Esophagus (tissue), 2 donors: Measurements from ENCODE around the gene RIPPLY3. TPM values are rescaled to one million over a fixed set of nuclear protein-coding genes. Genes with fewer than 3 reads are reported as not detected.
A peak's percentile ranks its signal among the peaks of the same experiment; 100 is the strongest.

Experiments used
- H3K27ac ChIP-seq, 2 donors: one replicate each; pipeline ENCODE4 v1.5.1; 2013; ENCODE audit warnings: low read depth in 2 of 2, mild to moderate bottlenecking in 2 of 2, inconsistent platforms in 1 of 2, low read length in 1 of 2, moderate library complexity in 1 of 2
- H3K27me3 ChIP-seq, 2 donors: one replicate each; pipeline ENCODE4 v1.6.1; 2013; ENCODE audit warnings: low read length in 2 of 2, control low read depth in 1 of 2, mild to moderate bottlenecking in 1 of 2; ENCODE audit not compliant: insufficient read depth in 2 of 2, control insufficient read depth in 1 of 2
- H3K36me3 ChIP-seq, 2 donors: one replicate each; pipeline ENCODE4 v1.6.1; 2013; ENCODE audit warnings: low read length in 1 of 2; ENCODE audit not compliant: control insufficient read depth in 2 of 2, insufficient read depth in 2 of 2
- H3K4me1 ChIP-seq, 2 donors: one replicate each; pipeline ENCODE4 v1.6.1; 2013; ENCODE audit warnings: low read length in 1 of 2; ENCODE audit not compliant: control insufficient read depth in 2 of 2, insufficient read depth in 2 of 2
- H3K4me3 ChIP-seq, 2 donors: one replicate each; pipeline ENCODE4 v1.5.1; 2013; ENCODE audit warnings: low read length in 2 of 2, mild to moderate bottlenecking in 2 of 2, low read depth in 1 of 2, moderate library complexity in 1 of 2
- H3K9me3 ChIP-seq, 2 donors: one replicate each; pipeline ENCODE4 v1.6.1; 2013; ENCODE audit warnings: mild to moderate bottlenecking in 2 of 2, low read depth in 1 of 2, low read length in 1 of 2, moderate library complexity in 1 of 2; ENCODE audit not compliant: control insufficient read depth in 2 of 2, insufficient read depth in 1 of 2
- WGBS, 2 donors: extraction: QIAGEN DNeasy Blood & Tissue Kit; methylation state at CpG; one replicate each; pipeline ENCODE4 v1.1.7; 2013; 5-methylcytosine and 5-hydroxymethylcytosine counted together
- polyA plus RNA-seq, 2 donors: library from polyadenylated mRNA; stranded (reverse); fragments of 200-250 nt; gene quantifications; one replicate each; pipeline ENCODE4 v1.2.3, GENCODE V29; 2013
- donor health status: healthy with polysubstance abuse.
- donor health status: Bipolar disorder and iron deficiency.

The RIPPLY3 gene
- 1 to 10 TPM in 1 of 2 donors, under 1 TPM in 1; 0.49 to 1.0 TPM for polyA plus RNA-seq

DNA sequence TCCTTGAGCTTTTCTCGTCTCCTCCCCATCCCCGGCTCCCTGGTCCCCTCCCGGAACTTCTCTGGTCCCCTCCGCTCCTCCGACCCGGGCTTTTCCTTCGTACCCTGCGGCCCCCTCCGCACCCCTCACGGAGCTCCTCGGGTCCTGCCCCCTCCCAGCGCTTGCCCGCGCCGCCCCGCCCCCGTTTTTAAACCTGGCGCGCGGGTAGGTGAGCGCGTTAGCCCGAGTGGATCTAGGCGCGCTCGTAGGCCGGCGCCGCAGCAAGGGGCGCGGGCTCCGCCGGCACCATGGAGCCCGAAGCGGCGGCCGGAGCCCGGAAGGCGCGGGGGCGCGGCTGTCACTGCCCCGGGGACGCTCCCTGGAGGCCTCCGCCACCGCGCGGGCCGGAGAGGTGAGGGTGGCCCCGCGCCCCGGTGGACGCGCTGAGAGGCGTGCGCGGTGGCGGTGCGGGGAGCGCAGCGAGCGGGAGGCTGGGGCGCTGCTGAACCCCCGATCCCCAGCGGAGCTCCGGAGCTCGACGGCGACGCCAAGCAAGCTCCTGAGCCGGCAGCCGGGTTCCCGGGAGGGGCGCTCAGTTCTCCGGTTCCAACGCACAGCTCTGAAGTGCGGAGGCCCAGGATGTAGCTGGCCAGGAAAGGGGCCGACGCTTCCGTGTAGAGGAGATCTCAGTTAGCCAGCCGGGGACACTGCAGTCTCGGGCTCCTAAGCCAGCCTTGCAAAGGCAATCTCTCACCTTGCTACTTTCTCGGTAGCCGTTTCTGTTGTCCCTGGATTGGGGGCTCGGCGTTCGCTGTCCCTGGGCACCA is at the start of gene RIPPLY3:
TSS of gene RIPPLY3 (plus strand) at position 217 of the 806 bp plus-strand sequence. CDS start at position 288, 71 bp downstream.
- H3K36me3 ChIP-seq, result no peaks in the 10 kb centered on the region
- 1 to 2% methylated on average over 66 to 87 of the region's 87 CpGs for WGBS, 2 donors
- no peaks in the 10 kb centered on the region for H3K9me3 ChIP-seq
- peaks cover 4 to 8% of the 10 kb centered on the region in 2 donors for H3K4me1 ChIP-seq
- no peak within 1 kb of the TSS for H3K27ac ChIP-seq
- peak within 1 kb of the TSS; percentile 47 to 54 for H3K4me3 ChIP-seq
- H3K27me3 ChIP-seq, result no peaks in the 10 kb centered on the region

GRCh38 chr21:36959020-36959835 is 47.3 kb upstream of the RIPPLY3 start:
- H3K4me3 ChIP-seq, result no peak overlapping the region
- WGBS, 2 donors, result 93 to 94% methylated on average over 17 of the region's 17 CpGs
- H3K27me3 ChIP-seq, result no peaks in the 10 kb centered on the region
- peaks cover 0 to 6% of the 10 kb centered on the region in 2 donors for H3K4me1 ChIP-seq
- H3K9me3 ChIP-seq, result no peaks in the 10 kb centered on the region
- H3K27ac ChIP-seq, result no peak overlapping the region
- H3K36me3 ChIP-seq, result peaks cover 0 to 5% of the 10 kb centered on the region in 2 donors

DNA sequence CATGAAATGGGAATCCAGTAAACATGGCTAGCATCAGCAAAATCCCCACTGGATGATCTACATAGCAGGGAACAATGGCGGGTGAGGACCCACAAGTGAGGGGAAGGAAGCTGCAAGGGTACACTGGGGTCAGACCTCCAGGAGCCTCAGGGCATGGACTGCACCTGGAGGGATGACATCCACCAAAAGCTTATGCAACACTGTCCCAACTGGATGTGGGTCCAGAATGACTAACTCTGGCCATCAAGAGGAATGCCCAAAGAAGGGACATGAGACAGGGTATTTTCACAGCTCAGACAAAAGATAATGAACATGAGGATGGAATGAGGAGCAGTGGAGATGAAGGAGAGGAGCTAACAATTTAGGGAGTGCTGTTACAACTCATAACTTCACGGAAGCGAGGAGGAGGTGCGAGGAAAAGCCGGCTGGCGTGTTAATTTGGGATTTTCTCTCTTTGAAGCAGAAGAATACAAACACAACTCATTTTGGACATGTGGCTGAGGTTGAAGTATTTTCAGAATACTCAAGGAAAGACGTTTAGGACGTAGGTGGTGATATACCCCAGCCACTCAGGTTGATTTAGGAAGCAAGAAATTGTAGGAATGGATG is 45.7 kb upstream of the RIPPLY3 start:
- WGBS, 2 donors, result 95 to 96% methylated on average over 8 of the region's 8 CpGs
- Histone ChIP-seq H3K27ac (no peak overlapping the region), H3K4me3 (no peak overlapping the region), H3K4me1 (peaks cover 0 to 6% of the 10 kb centered on the region in 2 donors), H3K36me3 (peaks cover 0 to 5% of the 10 kb centered on the region in 2 donors), H3K9me3 (no peaks in the 10 kb centered on the region), H3K27me3 (no peaks in the 10 kb centered on the region)

- 90 to 93% methylated on average over 11 of the region's 11 CpGs for WGBS, 2 donors
- no peak overlapping the region for H3K4me3 ChIP-seq
- peaks cover 0 to 5% of the 10 kb centered on the region in 2 donors for H3K36me3 ChIP-seq
- H3K27ac ChIP-seq, result no peak overlapping the region
- no peaks in the 10 kb centered on the region for H3K27me3 ChIP-seq
- H3K9me3 ChIP-seq, result no peaks in the 10 kb centered on the region
- peaks cover 0 to 6% of the 10 kb centered on the region in 2 donors for H3K4me1 ChIP-seq
These were observed 44.3 kb upstream of the RIPPLY3 start for GRCh38 chr21:36962098-36962780.

- Histone ChIP-seq H3K27me3 (no peaks in the 10 kb centered on the region), H3K4me3 (no peak overlapping the region), H3K36me3 (peaks cover 0 to 5% of the 10 kb centered on the region in 2 donors), H3K4me1 (peaks cover 0 to under 1% of the 10 kb centered on the region in 2 donors), H3K9me3 (no peaks in the 10 kb centered on the region), H3K27ac (no peak overlapping the region)
- 91 to 94% methylated on average over 4 of the region's 4 CpGs for WGBS, 2 donors
These were observed 42.1 kb upstream of the RIPPLY3 start for GRCh38 chr21:36964398-36964797.

- H3K27ac ChIP-seq, result no peak overlapping the region
- 81 to 84% methylated on average over 8 of the region's 8 CpGs for WGBS, 2 donors
- H3K4me3 ChIP-seq, result no peak overlapping the region
These were observed 41.4 kb upstream of the RIPPLY3 start for GRCh38 chr21:36964827-36965719.

GRCh38 chr21:36965720-36966065 is 40.8 kb upstream of the RIPPLY3 start:
- Histone ChIP-seq H3K27me3 (no peaks in the 10 kb centered on the region), H3K4me1 (no peaks in the 10 kb centered on the region), H3K27ac (peak overlapping the region; percentile 84 to 90), H3K4me3 (peak overlapping the region; percentile 65 to 67), H3K36me3 (peaks cover 0 to 3% of the 10 kb centered on the region in 2 donors), H3K9me3 (no peaks in the 10 kb centered on the region)
- WGBS, 2 donors, result 21 to 42% methylated on average over 10 of the region's 10 CpGs

More at GRCh38 chr21:36964827-36965719, 41.4 kb upstream of the RIPPLY3 start:
- H3K4me1 ChIP-seq, result no peaks in the 10 kb centered on the region
- no peaks in the 10 kb centered on the region for H3K27me3 ChIP-seq
- no peaks in the 10 kb centered on the region for H3K9me3 ChIP-seq
- H3K36me3 ChIP-seq, result peaks cover 0 to 5% of the 10 kb centered on the region in 2 donors

DNA sequence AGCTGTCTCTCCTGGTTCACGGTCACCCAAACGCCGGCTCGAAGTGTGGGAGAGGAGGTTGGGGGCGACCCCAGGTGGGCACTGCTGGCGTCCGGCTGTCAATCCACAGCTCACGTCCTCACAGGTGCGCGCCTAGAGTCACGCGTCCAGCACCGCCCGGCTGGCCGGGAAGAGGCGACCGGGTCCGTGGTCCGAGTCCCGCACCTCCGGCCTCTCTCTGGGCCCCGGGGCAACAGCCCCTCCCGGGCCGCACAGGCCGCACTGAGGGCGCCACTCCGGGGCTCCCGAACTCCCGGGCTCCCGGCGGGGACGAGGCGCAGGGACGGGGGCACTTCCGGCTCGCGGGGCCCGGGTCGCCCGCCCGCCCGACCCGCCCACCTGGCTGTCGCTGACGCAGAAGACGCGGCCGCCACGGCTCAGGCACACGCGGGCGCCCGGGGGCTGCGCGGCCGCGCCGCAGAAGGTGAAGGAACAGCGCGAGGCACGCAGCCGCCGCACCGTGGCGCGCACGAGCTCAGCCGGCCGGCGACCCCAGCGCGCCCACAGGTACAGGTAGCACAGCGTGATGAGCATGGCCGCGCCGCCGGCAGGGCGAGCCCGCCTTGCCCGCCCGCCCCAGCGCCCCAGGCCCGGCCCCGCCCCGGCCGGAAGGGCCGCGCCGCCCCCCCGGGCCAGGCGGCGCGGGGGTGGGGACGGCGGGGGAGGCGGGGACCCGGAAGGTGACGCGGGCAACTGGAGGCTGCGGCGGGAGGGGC is 40.3 kb upstream of the RIPPLY3 start, which contains the start of gene HLCS:
TSS of gene HLCS (minus strand) at position 604 of the 755 bp plus-strand sequence. CDS start at position 573, 31 bp downstream.
- Histone ChIP-seq H3K9me3 (no peaks in the 10 kb centered on the region), H3K36me3 (no peaks in the 10 kb centered on the region), H3K27me3 (no peaks in the 10 kb centered on the region), H3K4me1 (no peaks in the 10 kb centered on the region), H3K4me3 (peak within 1 kb of the TSS; percentile 65 to 67), H3K27ac (peak within 1 kb of the TSS; percentile 84 to 90)
- 1% methylated on average over 76 to 101 of the region's 101 CpGs for WGBS, 2 donors
